ENCODE results near the gene DRAXIN.

DRAXIN gene

DNA sequence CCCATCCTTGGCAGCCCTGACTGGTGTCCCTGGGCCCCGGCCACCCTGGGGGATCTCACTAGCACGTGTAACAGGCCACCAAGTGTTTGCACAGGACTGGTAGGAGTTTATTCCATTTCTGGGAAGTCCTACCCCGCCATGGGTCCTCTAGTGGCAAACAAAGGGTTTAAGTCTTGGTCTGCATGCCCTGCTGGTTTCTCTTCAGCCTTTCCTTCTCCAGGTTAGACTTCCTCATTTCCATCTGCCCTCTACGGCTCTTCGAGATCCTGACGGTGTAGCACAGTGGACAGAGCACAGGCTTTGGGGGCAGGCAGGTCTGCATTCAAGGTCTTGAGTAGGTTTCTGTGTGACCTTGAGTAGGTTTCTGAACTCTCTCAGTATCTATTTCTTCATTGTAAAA is 47.3 kb downstream of the DRAXIN start:
- DNase-seq: no peak

- DNase-seq: no peak
Measured at GRCh38 chr1:11740258-11741192, 49.0 kb downstream of the DRAXIN start.

- DNase-seq: no peak
Measured at GRCh38 chr1:11741482-11741881, 50.0 kb downstream of the DRAXIN start.

DNA sequence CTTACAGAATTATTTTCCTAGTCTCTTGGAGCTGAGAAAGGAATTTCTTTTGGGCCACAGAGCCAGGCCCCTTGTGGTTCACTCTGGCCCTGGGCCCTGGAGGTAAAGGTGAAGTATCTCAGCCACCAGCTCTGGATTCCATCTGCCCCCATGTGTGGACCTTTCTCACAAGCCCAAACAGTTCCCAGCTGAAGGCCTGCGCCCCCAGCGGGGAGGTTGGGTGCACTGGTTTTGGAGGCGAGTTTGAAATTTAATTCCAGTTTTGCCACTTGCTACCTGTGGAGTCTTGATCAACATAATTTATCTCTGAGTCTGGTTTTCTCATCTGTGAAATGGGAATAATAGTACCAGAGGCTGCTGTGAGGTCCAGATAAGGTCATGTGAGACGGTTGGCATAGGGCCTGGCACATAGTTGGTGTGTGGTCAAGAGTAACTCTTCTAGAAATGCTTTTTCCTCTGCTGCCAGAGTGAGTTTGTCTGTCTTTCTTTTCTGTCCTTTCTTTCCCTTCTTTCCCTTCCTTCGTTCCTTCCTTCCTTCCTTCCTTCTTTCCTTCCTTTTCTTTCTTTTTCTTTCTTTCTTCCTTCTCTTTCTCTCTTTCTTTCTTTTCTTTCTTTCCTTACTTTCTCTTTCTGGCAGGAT is 50.5 kb downstream of the DRAXIN start:
- no peak for DNase-seq

GRCh38 chr1:11744287-11744686 is 52.8 kb downstream of the DRAXIN start:
- DNase-seq: no peak

DNA sequence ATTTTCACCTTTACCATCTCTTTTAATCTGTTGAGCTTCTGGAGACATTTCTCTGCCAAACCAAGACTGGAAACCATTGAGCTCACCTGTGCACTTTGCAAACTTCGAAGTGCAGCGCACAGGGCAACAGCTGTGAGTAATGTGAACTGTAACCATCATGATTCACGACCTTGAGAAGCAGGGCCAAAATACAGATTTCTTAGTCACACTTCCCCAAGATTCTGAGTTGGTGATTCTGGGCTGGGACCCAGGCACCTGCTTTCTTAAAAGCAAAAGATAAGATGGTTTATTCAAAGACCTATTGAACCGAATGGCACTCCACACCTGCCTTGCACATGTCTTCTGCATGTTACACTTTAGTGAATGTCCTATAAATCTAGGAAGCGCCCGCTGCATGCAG is 54.6 kb downstream of the DRAXIN start:
- DNase-seq: no peak

GRCh38 chr1:11746795-11747487 is 55.4 kb downstream of the DRAXIN start:
- no peak for DNase-seq

DNA sequence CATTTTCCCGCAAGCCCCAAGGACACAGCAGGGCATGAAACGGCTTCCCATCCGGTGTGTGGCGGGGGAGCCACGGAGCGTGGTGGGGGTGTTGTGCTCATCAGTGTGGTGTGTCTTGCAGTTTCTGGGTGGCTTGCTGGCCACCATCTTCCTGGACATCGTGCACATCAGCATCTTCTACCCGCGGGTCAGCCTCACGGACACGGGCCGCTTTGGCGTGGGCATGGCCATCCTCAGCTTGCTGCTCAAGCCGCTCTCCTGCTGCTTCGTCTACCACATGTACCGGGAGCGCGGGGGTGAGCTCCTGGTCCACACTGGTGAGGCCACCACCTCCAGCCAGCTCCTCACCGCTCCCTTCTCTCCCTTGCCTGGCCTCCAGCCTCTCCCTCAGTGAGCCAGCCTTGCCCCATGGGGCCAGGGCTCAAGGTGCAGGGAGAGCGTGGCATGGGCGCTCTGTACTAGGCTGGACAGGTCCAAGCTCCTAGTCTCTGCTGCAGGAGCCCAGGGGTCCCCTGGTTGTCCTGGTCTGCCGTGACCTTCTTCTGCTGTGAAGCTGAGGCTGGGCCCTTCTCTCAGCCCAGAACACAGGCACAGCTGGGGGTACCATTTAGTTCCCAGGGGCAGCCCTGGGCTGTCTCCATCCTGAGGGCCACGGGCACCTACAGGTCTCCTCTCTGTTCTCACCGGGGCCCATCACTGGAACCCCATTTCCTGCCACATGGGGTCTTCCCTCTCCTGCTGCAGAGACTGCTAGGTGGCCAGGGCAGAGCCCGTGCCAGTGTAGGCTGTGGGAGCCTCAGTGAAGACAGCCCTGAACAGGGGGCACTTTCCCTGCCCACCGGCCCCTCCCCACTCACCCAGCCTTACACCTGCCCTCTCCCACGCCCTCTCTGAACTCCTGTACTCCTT is 57.0 kb downstream of the DRAXIN start:
- no peak for DNase-seq

GRCh38 chr1:11749203-11749689 is 57.7 kb downstream of the DRAXIN start:
- DNase-seq: no peak

- DNase-seq: no peak
Measured at GRCh38 chr1:11749996-11750395, 58.5 kb downstream of the DRAXIN start.

DNA sequence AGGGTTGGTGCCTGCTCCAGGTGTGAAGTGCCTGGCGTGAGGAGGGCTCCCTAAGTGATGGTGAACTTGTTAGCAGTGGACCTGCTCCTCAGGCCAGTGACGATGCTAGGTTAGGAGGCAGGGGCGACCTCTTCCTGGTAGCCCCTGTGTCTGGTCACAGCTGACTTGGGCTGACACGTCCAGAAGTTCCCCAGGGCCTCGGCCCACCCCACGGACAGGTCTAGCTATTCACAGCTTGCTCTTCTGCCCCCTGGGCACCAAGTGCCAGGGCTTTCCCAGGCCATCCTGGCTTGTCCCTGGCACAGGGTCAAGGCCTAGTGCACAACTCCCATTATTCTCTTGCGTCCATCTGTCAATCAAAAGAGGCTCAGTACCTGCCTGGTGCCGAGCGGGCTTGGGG is 59.6 kb downstream of the DRAXIN start:
- no peak for DNase-seq

DNA sequence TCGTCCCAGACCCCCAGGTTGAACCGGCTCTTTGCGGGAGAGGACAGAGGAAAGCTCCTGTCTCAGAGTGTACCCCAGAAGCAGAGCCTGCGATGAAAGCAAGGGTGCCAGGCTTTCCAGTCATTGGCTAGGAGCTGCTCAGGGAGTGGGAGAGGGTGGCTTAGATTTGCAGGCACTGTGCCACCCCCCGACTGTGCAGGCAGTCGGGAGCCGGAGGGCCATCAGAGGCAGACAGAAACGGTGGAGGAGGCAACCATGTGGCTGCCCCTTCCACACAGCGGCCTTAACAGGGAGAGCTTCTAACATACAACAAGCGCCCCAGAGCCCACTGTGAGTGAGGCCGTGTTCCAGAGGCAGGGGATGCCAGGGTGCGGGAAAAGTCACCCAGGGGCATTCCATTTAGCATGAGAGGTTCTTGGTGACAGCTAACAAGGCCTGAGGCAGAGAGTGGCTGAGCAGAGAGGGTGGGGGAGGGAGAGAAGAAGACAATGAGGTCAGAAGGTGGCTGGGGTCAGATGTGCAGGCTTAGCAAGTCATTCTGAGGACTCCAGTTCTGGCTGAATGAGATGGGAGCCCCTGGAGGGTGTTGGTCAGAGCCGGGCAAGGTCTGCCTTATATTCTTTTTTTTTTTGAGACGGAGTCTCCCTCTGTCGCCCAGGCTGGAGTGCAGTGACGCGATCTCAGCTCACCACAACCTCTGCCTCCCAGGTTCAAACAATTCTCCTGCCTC is 61.0 kb downstream of the DRAXIN start:
- DNase-seq: no peak

DNA sequence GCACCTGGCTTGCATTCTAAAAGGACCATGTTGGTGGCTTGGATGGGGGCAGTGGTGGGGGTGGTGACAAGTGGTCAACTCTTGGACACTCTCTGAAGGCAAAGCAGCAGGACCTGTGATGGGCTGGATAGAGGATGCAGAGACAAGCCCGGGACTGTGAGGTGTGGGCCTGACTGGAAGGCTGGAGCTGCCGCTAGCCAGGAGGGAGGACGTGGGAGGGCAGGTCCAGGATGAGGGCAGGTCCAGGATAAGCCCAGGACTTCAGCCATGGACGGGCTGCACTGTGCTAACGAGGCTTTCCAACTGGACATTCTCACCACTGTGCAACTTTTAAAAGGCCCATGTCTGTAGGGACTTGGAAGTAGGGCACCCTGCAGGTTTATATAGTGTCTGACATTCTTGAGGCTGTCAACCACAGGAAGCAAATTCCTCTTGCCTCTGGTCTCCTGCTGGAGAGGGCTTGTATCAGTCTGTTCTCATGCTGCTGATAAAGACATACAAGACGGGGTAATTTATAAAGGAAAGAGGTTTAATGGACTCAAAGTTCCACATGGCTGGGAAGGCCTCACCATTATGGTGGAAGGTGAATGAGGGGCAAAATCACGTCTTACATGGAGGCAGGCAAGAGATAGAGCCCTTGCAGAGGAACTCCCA is 62.2 kb downstream of the DRAXIN start:
- no peak for DNase-seq

- no peak for DNase-seq
Measured at GRCh38 chr1:11757047-11757446, 65.5 kb downstream of the DRAXIN start.

DNA sequence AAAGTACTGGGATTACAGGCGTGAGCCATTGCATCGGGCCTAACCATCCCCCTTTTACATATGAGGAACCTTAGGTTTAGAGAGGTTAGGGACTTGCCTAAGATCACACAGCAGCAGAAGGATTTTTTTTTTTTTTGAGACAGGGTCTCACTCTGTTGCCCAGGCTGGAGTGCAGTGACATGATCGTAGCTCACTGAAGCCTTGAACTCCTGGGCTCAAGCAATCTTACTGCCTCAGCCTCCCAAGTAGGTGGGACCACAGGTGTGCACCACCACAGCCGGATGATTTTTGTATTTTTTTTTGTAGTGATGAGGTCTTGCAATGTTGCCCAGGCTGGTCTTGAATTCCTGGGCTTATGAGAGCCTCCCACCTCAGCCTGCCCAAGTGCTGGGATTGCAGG is 68.3 kb downstream of the DRAXIN start:
- no peak for DNase-seq

GRCh38 chr1:11761285-11761684 is 69.8 kb downstream of the DRAXIN start:
- no peak for DNase-seq

GRCh38 chr1:11761988-11762406 is 70.5 kb downstream of the DRAXIN start, which contains the start of gene C1orf167:
Gene C1orf167, plus strand, starts transcription at chr1:11762193. Its CDS starts 2,208 bp downstream, at chr1:11764401.
- DNase-seq: no peak

GRCh38 chr1:11764115-11764514 is 72.6 kb downstream of the DRAXIN start:
- DNase-seq: no peak

DNA sequence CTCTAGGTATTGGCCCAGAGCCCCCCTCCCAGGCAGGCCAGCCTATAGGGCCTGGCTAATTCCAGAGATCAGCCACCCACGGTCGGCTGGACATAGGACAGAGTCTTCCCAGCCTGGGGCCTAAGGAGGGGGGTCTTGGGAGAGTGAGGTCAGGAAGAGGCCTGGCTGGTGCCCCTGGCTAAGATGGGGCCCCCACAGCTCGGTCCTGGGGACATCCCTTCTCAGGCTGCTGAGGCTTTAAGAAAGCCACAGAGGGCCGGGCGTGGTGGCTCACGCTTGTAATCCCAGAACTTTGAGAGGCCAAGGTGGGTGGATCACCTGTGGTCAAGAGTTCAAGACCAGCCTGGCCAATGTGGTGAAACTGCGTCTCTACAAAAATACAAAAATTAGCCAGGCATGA is 73.0 kb downstream of the DRAXIN start:
- no peak for DNase-seq

DNA sequence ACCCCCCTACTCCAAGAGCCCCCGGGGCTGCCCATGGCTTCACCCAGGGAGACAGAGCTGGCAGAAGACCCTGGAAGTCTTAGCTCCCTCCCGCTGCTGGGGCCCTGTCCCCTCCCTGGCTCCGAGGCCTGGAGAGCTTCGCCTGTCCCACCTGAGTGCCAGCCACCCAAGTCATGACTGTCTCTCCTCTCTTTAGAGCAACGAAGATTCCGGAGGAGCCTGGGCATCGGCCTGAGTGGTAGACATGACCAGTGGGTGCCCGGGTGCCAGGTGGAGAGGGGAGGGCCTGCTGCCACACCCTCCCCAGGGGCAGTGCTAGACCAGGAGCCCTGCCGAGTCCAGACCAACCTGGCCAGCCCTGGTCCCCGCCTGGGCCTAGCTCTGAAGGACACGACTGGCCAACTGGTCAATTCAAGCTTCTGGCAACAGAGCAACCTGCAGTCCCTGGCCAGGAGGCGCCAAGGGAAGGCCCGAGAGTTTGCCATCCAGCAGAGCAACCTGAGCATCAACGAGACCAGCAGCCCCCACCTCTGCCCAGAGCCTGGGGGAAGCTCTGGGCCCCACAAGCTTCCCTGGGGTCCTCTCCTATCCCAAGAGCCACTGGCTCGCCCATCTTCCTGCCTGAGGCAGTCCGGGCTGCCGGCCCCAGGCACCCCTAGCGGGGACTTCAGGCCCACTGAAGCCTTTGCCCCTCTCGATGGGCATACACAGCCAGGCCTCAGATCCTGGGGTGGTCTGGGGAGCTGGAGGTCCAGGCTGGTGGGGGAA is 74.3 kb downstream of the DRAXIN start:
- no peak for DNase-seq
